PC-9 (cell line): ENCODE results near the gene PUDP.

Source experiments
- CTCF ChIP-seq: fragments of 200-600 bp; sonication (generic); conservative IDR thresholded peaks from 2 replicates; pipeline ENCODE4 v1.6.1; 2017; ENCODE audit warnings: mixed run types, antibody characterized with exemption, mild to moderate bottlenecking, moderate library complexity
- EZH2 ChIP-seq: fragments of 200-600 bp; sonication (generic); IDR thresholded peaks from 2 replicates; pipeline ENCODE4 v1.8.0; 2017; ENCODE audit warnings: antibody characterized with exemption, low read depth

DNA sequence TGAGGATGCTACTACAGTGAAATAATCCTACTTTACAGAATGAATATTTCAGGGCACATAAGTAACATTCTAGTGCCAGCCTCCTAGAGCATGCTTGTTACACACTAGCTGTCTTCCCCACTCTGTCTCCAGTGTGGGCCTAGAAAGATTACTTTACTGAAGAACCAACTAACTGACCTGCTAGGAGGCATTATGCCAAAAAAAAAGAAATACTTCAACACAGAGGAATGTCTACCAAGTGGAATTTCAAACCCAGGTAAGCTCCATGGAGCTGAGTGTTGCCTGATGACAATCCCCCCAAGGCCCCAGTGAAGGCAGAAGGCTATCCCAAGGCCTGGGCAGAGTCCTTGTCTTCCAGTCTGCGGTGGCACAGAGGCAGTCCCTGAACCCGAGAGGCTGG is 41.3 kb downstream of the PUDP start:
- TF ChIP-seq CTCF (no peak), EZH2 (no peak)
